CD4-positive, alpha-beta T cell (primary cell): ENCODE data around the gene NRF1. TPM values are rescaled to one million over a fixed set of nuclear protein-coding genes. Genes with fewer than 3 reads are reported as not detected.

Experiments used
- ATAC-seq: fragments of 200-7000 bp; cut with Tn5 transposase; one replicate; pipeline ENCODE4 v1.10.0; 2022; ENCODE audit warnings: mild to moderate bottlenecking; ENCODE audit not compliant: poor library complexity
- CTCF ChIA-PET: fragments of 350-600 bp; sonication (Branson Sonifier 250); formaldehyde crosslinking; loops from one replicate; lab custom pipeline; 2021; ENCODE audit warnings: antibody characterized with exemption, inconsistent platforms; lab: Charles Lee
- POLR2A ChIA-PET: fragments of 350-600 bp; sonication (Branson Sonifier 250); formaldehyde crosslinking; loops from one replicate; lab custom pipeline; 2021; ENCODE audit warnings: antibody characterized with exemption, inconsistent platforms; lab: Charles Lee
- DNase-seq, 14 experiments: peaks; one replicate each; pipeline ENCODE4 v3.0.0-alpha.2; 2013 to 2020; ENCODE audit warnings: mixed read lengths in 2 of 14
- H3K27ac ChIP-seq, 2 donors: one replicate each; pipeline versions ENCODE4 v1.5.1 to v1.7.0; 2013; ENCODE audit warnings: low read length in 2 of 2, low read depth in 1 of 2, mild to moderate bottlenecking in 1 of 2
- H3K27me3 ChIP-seq, 2 experiments: 1 replicate in 1 of 2; 2 replicates in 1 of 2; pipeline versions ENCODE4 v1.6.1 to v1.7.0; 2013; ENCODE audit warnings: low read length in 2 of 2, control low read depth in 1 of 2, mild to moderate bottlenecking in 1 of 2, moderate library complexity in 1 of 2; ENCODE audit not compliant: insufficient read depth in 2 of 2, control insufficient read depth in 1 of 2
- H3K36me3 ChIP-seq: one replicate; pipeline ENCODE4 v1.6.1; 2013; ENCODE audit warnings: low read length, control low read depth; ENCODE audit not compliant: insufficient read depth
- H3K4me1 ChIP-seq: one replicate; pipeline ENCODE4 v1.6.1; 2013; ENCODE audit warnings: low read length, control low read depth; ENCODE audit not compliant: insufficient read depth
- H3K4me3 ChIP-seq: one replicate; pipeline ENCODE4 v1.5.1; 2013; ENCODE audit warnings: mild to moderate bottlenecking, low read length, moderate library complexity
- H3K9me3 ChIP-seq, 2 experiments: 1 replicate in 1 of 2; 2 replicates in 1 of 2; pipeline versions ENCODE4 v1.6.1 to v1.7.0; 2013; ENCODE audit warnings: low read length in 2 of 2, mild to moderate bottlenecking in 2 of 2, control low read depth in 1 of 2, moderate library complexity in 1 of 2; ENCODE audit not compliant: control insufficient read depth in 1 of 2, insufficient read depth in 1 of 2
- H3K27ac Mint-ChIP-seq: one replicate; pipeline ENCODE4 v1.8.0; 2020; ENCODE audit warnings: mixed read lengths
- H3K27me3 Mint-ChIP-seq: one replicate; pipeline ENCODE4 v1.8.0; 2021; ENCODE audit warnings: mixed read lengths
- H3K36me3 Mint-ChIP-seq: one replicate; pipeline ENCODE4 v1.8.0; 2021; ENCODE audit warnings: low read depth, mixed read lengths
- H3K4me1 Mint-ChIP-seq: one replicate; pipeline ENCODE4 v1.8.0; 2021; ENCODE audit warnings: low read depth, mixed read lengths
- H3K4me3 Mint-ChIP-seq: one replicate; pipeline ENCODE4 v1.8.0; 2020; ENCODE audit warnings: mild to moderate bottlenecking, mixed read lengths
- H3K9me3 Mint-ChIP-seq: one replicate; pipeline ENCODE4 v1.8.0; 2020; ENCODE audit warnings: mixed read lengths
- CTCF ChIP-seq: fragments of 200-600 bp; IDR thresholded peaks from one replicate; pipeline ENCODE4 v1.8.0; 2022; ENCODE audit warnings: antibody characterized with exemption, mild to moderate bottlenecking
- intact Hi-C, 2 experiments: fragments of 100-400 bp; cut with DNase I in 1 of 2; cut with micrococcal nuclease in 1 of 2; formaldehyde crosslinking; loops; one replicate each; pipeline versions ENCODE4 v1.15.1 to v1.9.0; 2023 to 2025; cut with DNase I, micrococcal nuclease
- total RNA-seq, 174 experiments: library from RNA in 2 of 174; stranded (reverse) in 2 of 174; gene quantifications; one replicate each; pipeline ENCODE4 v1.2.3 and lab custom pipeline; 2021 to 2026

Gene NRF1
- total RNA-seq, 2 experiments from 2014 or later, result 35.4 to 36.1 TPM

GRCh38 chr7:129680400-129680799 is 68.9 kb downstream of the NRF1 start:
- Histone ChIP-seq H3K27me3 (no peaks in the 10 kb centered on the region), H3K4me1 (no peaks in the 10 kb centered on the region), H3K4me3 (no peak overlapping the region), H3K27ac (no peak overlapping the region), H3K9me3 (no peaks in the 10 kb centered on the region), H3K36me3 (peaks cover 29% of the 10 kb centered on the region)
- POLR2A ChIA-PET, result no interaction called here
- CTCF ChIA-PET, result no interaction called here
- H3K9me3 Mint-ChIP-seq, result no peaks in the 10 kb centered on the region
- H3K4me1 Mint-ChIP-seq, result no peaks in the 10 kb centered on the region
- ATAC-seq (no peak), DNase-seq (no peak)
- H3K27me3 Mint-ChIP-seq, result no peaks in the 10 kb centered on the region
- intact Hi-C loops, result no loop called here
- no peak overlapping the region for H3K27ac Mint-ChIP-seq
- peaks cover 79% of the 10 kb centered on the region for H3K36me3 Mint-ChIP-seq
- TF ChIP-seq CTCF, result no peak
- H3K4me3 Mint-ChIP-seq, result no peak overlapping the region

GRCh38 chr7:129684777-129685176 is 73.3 kb downstream of the NRF1 start:
- ChIA-PET CTCF (no interaction called here), POLR2A (no interaction called here)
- Histone ChIP-seq H3K36me3 (peaks cover 19% of the 10 kb centered on the region), H3K4me1 (no peaks in the 10 kb centered on the region), H3K4me3 (no peak overlapping the region), H3K9me3 (no peaks in the 10 kb centered on the region), H3K27ac (no peak overlapping the region), H3K27me3 (no peaks in the 10 kb centered on the region)
- H3K27ac Mint-ChIP-seq, result no peak overlapping the region
- H3K4me3 Mint-ChIP-seq, result no peak overlapping the region
- H3K9me3 Mint-ChIP-seq, result no peaks in the 10 kb centered on the region
- no peak for TF ChIP-seq CTCF
- DNase-seq, result no peak
- no peaks in the 10 kb centered on the region for H3K4me1 Mint-ChIP-seq
- intact Hi-C loops, result no loop called here
- H3K27me3 Mint-ChIP-seq, result no peaks in the 10 kb centered on the region
- H3K36me3 Mint-ChIP-seq, result peaks cover 62% of the 10 kb centered on the region
- ATAC-seq, result no peak

DNA sequence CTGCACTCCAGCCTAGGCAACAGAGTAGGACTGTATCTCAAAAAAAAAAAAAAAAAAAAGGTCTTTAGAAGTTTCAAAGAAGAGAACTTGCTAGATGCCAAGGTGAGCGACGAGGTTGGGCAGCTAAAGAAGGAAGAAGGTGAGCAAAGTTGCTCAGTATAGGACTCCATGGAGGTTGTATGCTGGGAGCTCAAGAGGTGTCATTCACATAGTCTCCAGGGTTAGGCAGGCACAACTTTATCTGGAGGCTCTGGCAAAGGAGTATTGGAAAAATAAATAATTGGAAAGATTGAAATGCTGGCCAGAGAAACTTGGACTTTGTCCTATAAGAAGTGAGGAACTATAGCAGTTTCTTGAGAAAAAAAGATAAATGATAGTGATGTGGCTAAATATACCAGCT is 74.5 kb downstream of the NRF1 start:
- Histone ChIP-seq H3K36me3 (peaks cover 25% of the 10 kb centered on the region), H3K27ac (no peak overlapping the region), H3K9me3 (no peaks in the 10 kb centered on the region), H3K4me3 (no peak overlapping the region), H3K4me1 (no peaks in the 10 kb centered on the region), H3K27me3 (no peaks in the 10 kb centered on the region)
- DNase-seq (no peak), ATAC-seq (no peak)
- ChIA-PET CTCF (no interaction called here), POLR2A (no interaction called here)
- Mint-ChIP-seq H3K27me3 (no peaks in the 10 kb centered on the region), H3K4me1 (no peaks in the 10 kb centered on the region), H3K36me3 (peaks cover 64% of the 10 kb centered on the region), H3K4me3 (no peak overlapping the region), H3K9me3 (no peaks in the 10 kb centered on the region), H3K27ac (no peak overlapping the region)
- TF ChIP-seq CTCF, result no peak
- intact Hi-C loops, result no loop called here
